Activated CD4-positive, alpha-beta T cell treated with anti-CD3 and anti-CD28 coated beads for 4 hours (primary cell): ENCODE data around the gene BPI.
"Not testable (repeated sequence)": the region's sequence is repeated elsewhere in the genome, so short reads cannot be mapped to it uniquely, and the experiment has no call there.

ENCODE experiments used
- DNase-seq, 2 donors: peaks; one replicate each; pipeline ENCODE4 v3.0.0-alpha.2; 2020

The BPI gene

DNA sequence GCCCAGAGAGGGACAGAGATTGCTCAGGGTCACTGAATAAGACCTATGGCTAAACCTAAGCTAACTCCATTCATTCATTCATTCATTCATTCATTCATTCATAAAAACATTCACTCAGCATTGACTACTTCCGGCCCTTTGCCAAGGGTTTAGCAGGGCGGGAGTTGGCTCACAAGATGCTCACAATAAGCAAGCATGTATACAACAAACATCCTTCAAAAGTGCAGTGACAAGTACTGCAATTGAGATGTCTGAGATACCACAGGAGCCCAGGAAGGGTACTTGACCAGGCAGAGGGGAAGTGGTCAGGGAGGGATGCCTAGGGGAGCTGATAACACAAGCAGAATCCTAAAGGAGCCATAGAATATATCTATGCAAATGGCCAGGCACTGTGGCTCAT, 25.2 kb upstream of the BPI start:
- DNase-seq: no peak

- DNase-seq: not testable (repeated sequence)
Measured at GRCh38 chr20:38281176-38281915, 22.6 kb upstream of the BPI start.

DNA sequence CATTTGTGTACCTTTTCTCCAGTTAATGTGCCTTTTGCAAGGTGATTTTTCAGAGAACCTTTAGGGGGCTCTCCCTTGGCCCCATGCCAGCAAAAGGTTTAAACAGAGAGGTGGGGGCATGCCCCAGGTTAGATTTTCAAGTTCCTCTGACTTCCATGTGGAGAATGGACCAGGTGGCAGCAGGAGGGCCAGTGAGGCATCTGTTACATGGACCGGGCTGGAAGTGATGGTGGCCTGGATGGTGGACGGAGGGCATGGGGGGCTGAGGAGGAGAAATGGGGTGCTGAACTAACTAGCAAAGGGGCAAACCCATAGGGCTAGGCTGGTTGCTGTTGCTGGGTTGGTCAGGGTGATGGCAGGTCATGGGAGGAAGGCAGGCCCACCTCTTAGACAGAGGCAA, 20.7 kb upstream of the BPI start:
- no peak for DNase-seq

GRCh38 chr20:38284066-38284650, 19.8 kb upstream of the BPI start:
- DNase-seq: not testable (repeated sequence)

- DNase-seq: no peak
Measured at GRCh38 chr20:38284893-38285444, 19.0 kb upstream of the BPI start.

DNA sequence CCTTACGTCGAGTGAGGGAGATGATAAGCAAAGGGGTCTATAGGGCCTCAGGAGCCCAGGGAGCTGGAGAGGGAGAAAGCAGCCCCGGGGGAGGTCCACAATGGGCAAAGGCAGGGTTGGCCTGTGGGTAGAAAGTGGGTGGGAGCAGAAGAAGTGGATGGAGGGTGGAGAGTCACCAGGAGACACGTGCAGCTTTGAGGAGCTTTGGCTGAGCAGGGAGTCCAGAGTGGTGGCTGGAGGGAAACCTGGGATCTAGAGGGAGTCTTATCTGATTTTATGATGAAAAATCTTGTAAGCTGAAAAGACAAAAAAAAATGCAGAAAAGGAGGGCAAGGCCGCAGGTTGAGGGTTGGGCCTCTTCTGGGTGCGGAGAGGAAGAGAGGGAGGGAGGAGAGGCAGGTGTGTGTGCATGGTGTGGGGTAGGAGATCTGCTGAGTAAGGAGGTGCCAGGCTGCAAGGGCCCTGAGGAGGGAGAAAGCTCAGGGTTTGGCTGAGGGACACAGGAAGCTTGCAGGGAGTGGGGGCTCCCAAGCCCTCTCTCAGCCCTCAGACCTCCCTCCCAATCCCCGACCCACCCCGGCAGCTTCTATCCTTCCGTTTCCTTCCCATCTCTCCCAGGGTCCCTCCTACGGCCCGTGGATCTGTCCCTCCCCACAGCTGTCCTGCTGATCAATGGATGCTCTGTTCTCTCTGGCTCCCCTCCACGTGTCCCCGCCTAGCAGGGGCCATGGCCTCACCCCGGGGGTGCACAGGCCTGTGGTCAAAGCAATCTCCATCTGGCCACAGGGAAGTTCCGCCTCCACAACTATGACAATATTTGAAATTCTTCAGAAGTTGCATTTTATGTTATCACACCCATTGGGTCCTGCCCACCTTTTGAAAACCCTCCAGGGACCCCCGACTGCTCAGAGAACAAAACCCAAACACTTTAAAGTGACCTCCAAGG, 17.1 kb upstream of the BPI start:
- DNase-seq: no peak

DNA sequence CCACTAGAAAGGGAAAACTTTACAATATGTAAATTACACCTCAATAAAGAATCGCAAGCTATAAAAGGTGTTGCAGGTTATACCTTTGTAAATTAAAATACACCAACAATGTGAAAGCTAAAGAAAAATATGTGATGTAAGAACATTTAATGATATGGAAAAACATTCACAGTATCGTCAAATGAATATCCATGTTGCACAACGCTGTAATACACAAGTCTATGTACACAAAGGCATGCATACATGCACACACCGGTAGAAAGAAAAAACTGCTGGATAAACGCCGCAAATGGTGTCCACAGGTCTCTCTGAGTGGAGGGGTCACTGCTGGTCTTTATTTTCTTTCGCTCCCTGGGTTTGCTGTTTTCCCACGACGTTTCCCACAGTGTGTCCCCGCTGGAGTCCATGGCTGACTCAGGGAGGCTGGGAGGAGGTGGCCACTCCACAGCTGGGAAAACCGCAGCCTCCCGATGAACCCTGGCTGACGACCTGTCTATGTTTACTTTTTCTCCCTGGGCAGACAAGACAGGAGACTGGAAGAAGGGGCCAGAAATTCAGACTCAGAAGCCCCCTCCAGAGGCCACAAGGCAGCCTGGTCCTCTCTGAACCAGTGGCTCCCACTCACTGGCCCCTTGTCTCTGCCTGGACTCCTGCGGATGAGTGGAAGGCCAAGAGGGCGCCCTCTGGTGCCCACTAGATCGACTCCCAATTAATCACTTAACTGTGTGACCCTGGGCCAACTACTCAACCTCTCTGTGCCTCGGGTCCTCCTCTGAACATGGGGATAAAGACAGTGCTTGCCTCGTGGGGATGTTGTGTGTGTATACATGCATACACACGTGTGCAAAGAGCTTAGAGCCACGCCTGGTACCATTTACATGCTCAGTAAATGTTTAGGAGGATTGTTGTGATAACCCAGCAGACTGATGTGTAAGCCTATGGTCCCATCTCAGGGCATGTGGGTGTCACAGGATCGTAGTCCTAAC, 12.8 kb upstream of the BPI start:
- DNase-seq: no peak

GRCh38 chr20:38291966-38292365, 12.0 kb upstream of the BPI start:
- DNase-seq: no peak

DNA sequence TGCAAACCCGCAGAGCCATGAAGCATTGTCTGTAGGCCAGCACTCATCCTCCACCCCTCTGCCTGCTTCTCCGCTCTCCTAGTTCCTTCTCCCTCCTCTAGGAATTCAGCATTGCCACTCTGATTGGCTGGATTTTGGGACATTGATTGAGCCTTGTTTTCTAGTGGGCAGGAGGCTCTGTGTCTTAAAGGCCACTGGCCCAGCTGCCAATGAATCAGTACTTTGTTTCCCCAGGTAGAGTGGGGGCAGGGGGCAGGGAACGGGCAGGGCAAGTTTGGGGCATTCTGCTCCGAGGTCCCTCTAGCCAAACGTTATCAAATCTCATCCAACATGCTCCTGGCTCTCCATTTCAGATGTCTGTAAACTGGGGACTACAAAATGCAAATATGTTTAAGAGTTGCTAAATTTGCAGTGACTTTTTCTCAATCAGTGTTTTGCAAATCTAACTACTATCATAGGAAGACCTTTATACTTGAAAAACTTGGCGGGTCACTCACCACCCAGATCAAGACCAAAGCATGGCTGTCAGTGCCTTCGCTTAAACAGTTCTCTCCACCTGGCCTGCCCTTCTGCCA, 10.4 kb upstream of the BPI start:
- no peak for DNase-seq

DNA sequence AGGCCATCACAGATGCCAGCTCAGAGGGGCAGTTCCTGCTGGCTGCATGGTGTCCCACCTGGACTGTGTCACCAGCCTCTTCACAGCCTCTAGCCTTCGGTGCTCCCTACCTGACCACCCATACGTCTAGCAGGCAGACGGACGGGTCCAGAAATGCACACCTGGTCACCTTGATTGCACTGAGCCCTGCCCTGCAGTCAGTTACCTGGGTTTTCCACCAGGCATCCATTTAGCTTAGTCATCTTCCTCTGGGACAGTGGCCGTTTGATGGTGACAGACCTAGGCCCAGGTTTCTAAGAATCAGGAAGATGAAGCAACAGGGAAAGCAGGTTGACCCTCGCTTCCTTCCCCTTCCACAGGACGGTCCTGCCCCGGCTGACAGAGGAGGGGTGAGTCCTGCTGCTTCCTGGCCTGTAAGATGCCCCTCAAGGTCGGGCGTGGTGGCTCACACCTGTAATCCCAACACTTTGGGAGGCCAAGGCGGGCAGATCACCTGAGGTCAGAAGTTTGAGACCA, 9.8 kb upstream of the BPI start:
- DNase-seq: no peak

DNA sequence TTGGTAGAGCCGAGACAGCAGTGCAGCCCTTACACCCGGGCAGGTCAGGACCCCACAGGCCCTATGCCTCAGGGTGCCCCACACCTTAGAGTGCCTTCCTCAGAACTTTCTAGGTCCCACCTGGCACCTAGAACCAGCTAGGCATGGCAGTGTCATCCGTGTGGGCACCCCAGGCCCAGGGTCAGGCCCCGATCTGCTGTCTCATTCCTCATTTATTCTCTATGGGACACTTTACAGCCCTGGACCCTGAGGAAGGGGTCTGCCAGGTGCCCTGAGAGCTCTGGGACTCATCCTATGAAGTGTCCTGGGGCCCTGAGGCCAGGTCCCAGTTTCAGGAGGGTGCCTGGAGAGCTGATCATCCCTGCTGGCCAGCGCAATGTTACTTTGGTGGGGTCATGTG, 8.1 kb upstream of the BPI start:
- no peak for DNase-seq

GRCh38 chr20:38296433-38296832, 7.5 kb upstream of the BPI start:
- no peak for DNase-seq

GRCh38 chr20:38297916-38298674, 5.9 kb upstream of the BPI start:
- no peak for DNase-seq

DNA sequence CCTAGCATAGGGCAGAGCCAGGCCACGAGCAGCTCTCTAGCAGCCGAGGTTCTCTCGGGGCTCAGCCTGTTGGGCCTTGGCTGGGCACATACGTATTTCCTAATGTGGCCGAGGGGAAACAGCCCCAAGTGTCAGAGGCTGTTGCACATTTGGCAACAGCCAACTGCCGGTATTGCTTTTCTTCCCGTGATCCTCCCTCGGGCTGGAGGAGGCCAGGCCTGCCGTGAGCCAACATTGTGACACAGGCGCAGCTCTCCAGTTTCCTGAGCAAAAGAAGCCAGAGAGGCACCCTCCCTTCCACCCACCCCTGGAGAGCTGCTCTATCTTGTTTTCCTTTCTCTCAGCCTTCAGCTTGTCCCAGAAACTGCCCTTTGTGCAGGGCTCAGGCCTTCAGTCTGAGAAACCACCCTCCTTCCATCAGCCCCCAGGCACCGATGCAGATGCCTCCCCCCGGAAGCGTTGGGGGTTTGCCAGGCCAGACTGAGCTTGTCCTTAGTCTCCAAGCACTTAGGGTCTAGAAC, 5.1 kb upstream of the BPI start:
- DNase-seq: no peak

- no peak for DNase-seq
Measured at GRCh38 chr20:38299963-38300362, 4.0 kb upstream of the BPI start.

DNA sequence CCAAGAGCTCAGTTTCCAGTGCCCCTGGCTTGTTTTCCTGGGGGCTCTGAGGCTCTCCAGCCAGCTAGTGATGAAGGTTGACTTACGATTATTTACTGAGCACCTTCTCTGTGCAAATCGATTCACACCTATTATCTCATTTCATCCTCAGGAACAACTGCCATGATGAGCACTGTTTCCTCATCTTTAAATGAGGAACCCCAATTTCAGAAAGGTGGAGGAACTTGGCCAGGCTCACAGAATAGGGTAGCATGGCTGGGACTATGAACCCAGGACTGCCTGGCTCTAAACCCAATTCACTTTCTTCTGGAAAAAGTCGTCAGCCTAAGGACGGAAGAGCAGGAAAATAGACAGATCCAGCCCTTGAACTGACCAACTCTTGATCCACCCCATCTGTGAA, 3.5 kb upstream of the BPI start:
- no peak for DNase-seq

DNA sequence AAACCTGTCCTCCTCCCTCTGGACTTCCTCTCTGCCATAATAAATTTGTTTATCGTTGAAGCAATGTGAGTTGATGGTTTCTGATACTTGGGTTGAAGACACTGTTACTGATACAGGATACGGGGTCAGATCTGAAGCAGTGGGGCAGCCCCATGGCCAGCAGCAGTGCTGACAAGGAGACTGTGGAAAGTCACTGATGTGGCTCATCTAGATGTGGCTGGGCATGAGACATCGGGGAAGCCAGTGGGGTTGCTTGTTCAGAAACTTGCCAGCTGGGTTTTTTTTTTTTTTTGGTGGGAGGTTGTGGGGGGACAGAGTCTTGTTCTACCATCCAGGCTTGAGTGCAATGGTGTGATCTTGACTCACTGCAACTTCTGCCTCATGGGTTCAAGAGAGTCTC, 2.6 kb upstream of the BPI start:
- no peak for DNase-seq

DNA sequence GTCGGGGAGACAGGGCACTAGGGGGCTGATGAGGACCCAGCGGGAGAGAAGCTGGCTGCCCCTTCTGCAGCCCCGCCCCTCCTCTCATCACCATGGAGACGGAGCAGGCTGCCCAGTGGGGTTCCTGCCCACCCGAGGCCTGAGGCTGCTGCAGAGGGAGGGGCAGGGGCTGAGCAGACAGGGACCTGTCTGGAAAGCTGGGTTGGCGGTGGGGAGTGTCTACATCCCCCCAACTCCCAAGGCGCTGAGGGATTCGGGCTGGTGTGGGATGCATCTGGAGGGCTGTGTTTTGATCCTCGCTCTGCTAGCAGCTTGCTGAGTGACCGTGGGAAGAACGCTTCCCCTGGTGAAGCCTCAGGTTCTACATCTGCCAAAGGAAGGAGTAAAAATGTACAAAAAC, 1.2 kb upstream of the BPI start:
- DNase-seq: no peak

DNA sequence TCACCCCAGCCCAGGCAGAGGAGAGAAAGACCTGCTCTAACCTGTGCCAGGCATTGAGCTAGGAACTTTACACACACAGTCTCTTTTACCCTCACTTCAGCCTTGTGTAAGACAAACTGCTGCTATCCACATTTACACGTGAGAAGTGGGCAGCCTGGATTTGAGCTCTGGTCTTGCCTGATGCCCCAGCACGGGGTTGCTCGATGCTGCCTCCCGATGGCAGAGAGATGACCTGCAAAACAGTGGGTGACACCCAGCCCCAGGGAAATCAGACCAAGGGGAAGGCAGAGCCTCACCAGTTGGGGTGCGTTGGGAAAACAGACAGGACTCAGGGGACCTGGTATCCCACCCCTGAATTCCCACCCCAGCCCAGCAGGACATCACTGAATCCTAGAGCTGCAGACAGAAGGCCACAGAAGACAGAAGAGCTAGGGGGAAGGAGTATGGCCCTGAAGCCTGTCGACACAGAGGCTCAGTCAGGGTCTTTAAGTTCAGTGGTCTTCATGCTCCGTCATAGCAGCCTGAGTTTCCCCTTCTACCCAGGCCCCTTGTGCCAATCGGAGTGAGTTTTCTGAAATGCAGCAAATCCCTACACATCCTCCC, 990 bp downstream of the BPI start:
- DNase-seq: no peak

GRCh38 chr20:38305541-38305940, 1.6 kb downstream of the BPI start:
- no peak for DNase-seq
